HG03520 (cell line): ENCODE data around the gene RET.

Experiments used
- ATAC-seq: cut with Tn5 transposase; IDR thresholded peaks from one replicate; pipeline ENCODE4 v1.9.1; 2021; ENCODE audit warnings: mild to moderate bottlenecking, moderate library complexity; ENCODE audit not compliant: unreplicated experiment

Gene RET

DNA sequence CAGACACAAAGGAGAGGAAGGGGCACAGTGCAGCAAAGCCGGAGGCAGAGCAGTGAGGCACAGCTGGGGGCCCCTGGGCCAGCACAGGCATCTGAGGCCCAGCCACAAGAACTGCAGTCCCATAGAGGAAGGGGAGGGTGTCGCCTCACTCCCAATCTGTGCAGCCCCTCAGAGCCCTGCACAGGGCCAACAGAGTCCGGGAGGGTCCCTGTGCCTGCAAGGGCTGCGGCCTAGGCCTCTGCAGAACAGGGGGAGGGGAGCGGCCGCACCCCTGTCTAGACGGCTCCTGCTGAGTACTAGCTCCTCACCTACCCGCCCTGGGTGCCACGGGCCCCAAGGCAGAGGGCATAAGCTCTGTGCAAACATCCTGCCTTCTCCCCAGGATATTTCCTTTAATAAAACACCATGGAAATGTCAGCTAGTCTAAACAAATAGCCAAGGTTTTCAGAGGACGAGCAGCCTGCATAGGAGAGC, 32.4 kb upstream of the RET start:
- ATAC-seq: no peak

DNA sequence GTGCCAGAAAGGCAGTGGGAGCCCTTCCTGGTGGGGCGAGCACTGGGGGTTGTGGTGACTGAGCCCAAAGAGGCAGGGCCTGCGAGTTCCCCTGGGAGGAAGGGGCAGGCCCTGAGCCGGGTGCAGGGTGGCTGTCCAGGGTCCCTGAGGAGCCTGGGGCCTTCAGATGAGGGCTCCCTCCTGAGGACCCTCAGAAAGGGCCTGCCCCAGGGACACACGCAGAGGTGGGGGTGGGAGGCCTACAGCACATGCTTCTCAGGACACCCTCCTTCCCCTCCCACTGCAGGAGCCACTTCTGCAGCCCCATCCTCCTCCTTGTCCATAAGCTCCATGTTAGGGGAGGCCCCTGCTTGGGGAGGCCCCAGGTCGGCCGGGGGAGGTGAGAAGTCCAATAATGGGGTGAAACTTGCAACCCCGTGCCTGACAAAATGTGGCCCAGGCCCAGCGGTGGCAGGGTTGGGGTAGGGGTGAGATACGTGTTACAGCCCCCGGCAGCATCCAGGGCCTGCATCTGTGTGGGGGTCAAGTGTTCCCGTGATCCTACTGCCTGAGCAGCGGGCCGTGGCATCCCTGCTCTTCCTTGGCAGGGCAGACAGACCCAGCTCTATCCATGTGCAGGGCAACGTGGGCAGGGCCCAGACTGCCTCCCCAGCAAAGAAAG, 31.8 kb upstream of the RET start:
- no peak for ATAC-seq

DNA sequence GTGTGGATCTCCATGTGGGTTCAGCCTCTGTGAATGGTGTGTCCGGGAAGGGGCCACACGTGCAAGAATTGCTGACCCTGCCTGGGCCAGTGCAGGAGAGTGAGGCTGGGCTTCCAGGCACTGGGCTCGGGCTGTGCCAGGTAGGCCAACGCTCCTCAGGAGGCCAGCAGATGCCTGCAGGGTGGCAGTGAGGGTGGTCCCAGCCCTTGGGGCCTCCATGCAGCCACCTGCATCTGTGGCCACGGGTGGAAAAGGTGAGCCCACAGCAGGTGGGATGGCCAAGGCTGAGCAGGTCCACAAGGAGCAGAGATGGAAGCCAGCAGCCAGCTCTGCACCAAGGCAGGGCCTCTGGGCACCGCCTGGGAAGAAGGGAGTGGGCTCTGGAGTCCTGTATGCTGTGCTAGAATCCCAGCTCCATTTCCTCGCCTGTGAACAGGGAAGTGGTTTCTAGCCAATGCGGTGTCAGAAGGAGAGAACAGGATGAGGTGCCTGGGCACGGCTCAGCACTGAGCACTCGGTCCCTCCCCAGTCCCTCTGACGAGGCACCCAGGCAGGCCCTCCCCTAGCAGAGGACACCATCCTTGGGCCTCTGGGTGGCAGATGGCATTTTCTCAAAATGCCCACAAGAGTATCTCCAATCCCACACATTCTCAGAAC, 31.1 kb upstream of the RET start:
- ATAC-seq: no peak

DNA sequence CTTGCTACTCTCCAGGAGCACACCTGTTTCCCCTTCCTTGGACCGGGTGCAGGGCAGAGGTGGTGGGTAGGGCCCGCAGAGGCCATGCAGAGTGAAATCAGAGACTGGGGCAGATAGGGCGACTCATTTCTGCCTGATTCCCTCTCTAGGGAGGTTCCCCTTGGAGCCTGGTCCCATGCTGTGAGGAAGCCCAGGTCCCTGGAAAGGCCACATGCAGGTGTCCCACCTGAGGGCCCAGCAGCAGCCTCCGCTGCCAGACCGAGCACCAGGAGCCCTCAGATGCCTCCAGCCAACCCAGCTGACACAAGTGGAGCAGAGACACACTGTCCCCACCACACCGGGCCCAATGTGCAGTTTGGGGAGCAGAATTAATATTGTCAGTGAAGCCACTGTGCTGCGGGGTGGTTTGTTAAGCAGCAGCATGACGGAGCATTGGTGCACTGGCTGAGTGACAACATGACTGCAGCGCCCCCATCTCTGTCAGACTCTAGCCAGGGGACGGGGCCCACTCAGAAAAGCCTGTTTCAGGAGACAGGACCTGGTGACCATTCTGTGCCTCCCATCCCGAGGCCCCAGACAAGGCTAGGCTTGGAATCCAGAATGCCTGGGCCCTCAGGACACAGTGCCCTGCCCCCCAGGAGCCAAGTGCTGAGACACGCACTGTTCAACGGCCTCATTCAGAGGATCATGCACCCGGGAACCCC, 30.4 kb upstream of the RET start:
- ATAC-seq: no peak

DNA sequence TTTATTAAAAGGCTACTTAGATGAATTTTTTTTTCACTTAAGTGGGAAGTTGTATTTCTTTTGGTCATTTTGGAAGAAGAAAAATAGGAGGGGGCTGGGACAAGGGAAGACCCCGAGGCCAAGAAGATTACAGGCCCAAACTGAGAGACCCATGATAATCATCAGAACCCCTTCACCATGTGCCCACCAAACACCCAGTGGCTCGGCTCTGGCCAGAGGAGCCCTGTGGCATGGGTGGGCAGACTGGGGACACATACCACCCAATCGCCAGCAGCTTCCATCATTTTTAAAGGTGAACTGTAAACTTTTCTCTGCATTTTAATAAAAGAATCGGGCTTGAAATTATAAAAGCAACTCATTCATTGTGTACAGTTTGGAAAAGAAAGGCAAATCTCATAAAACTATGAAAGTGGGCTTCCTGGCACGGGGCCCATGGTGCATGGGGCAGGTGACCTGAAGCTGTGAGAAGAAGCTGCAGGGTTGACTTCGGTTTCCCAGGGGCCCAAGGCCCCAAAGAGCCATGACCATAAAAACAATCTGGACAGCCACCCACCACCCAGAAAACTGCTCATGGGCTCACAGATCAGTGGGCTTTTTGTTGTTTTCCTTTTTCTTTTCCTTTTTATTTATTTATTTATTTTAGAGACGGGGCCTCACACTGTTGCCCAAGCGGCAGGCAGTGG, 29.4 kb upstream of the RET start:
- ATAC-seq: no peak

DNA sequence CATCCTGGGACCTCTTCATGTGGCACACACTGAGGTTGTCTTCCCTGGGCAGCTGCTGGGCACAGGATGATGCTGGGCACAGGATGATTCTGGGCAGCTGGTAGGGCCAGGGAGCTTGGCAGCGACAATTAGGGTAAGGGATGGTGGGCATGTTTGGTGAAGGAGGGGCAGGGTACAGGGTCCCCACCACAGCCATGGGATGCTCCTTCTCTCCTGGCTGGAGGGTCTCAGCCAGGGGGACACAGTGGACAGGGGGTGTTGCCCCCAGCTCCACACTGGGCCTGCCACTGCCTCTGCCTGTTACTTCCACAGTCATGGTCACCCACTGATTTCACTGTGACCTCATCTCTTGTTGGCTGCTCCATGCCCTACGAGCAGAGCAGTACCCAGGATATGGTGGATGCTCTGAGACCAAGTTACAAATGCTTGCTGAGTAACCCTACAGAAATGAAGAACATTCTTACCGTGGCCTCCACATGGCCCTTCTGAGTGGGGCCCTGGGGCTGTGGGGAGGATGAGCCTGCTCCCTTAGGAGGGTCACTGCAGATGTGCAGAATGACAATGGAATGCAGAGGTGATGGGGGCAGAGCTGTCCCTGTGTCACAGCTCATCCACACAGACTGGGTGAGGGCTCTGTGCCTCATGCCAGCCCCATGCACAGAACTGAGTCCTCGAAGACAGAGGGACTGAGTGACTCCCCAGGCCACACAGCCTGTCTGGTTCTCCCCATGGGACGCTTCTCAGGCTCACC, 28.4 kb upstream of the RET start:
- ATAC-seq: no peak

DNA sequence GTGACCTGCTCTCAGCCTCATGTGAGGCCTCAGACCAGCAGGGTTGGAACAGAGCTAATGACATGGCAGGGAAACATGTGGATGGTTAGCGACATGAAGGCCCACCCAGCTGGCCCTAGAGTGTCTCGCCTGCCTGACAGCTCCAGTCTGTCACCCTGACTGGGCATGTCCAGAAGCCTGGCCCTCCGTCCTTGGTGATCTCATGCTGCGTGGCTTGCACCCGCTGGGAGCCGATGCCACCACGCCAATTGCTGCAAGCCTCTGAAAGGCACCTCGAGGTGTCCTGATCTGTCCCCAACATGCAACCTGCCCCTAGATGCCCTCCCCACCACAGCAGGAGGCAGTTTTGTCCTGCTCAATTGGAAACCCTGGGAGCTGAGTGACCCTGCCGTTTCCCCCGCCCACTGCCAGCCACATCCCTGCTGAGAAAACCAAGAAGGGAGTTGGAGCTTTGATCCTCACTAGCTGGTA, 27.8 kb upstream of the RET start:
- ATAC-seq: no peak

DNA sequence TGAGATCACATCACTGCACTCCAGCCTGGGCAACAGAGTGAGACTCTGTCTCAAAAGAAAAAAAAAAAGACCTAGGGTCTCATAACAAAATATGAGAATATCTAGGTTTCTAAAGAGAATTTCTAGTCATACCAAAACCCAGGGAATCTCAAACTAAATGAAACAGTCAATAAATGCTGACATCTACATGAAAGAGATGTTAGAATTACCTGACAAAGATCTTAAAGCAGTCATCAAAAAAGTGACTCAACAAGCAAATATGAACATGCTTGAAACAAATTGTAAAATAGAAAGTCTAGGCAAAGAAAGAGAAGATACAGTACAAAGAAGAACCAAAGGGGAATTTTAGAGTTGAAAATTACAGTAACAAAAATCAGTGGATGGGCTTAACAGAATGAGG, 26.9 kb upstream of the RET start:
- no peak for ATAC-seq

DNA sequence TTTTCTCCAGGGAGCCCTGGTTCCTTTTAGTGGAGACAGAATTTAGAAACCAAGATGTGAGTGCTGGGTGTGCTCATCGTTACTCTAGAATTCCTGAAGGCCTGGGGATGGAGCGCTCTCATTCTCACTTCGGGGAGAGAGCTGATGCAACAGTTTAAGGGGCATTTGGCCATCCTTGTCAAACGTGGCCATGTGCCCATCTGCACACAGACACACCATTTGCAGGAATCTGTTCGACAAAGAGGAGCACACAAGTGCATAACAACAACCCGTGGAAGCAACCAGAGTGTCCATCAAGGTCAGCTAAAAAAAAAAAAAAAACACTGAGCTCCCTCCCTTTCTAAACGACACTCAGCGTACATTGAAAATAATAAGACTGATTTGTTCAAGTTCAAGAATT, 23.0 kb upstream of the RET start:
- ATAC-seq: no peak

DNA sequence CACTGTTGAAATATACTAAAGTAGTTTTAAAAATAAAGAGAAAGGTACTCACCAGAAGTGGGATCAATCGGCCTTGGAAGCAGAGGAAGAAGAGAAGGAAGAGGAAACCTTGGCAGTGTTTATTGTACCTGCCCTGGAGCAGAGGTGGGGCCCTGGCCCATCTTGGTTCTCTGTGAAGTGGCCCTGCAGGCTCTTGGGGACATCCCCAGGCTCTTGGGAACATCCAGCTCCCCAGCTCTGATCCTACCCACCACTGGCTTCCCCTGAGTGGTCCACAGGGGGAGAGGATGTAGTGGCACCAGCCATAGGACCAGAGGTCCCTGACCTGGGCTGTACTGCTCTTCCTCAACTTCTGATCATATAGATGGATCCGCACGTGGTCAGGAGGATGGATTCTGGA, 22.3 kb upstream of the RET start:
- ATAC-seq: no peak

DNA sequence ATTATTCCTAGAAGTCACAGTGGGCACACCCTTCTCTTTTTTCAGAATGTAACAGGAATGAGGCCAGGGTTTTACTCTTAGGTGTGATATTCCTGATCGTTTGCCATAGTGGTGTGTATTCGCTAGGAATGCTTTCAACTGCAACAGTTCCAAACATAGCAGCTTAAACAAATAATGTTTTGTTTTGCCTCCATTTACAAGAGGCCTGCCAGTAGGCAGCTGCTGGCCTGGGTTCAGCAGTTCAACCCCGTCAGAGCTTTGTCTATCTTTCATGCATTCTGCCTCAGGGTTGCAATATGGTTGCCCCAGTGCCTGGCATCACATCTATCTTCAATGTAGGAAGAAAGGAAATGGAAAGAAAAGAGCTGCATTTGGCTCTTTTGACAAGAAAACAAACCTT, 21.7 kb upstream of the RET start:
- ATAC-seq: no peak

DNA sequence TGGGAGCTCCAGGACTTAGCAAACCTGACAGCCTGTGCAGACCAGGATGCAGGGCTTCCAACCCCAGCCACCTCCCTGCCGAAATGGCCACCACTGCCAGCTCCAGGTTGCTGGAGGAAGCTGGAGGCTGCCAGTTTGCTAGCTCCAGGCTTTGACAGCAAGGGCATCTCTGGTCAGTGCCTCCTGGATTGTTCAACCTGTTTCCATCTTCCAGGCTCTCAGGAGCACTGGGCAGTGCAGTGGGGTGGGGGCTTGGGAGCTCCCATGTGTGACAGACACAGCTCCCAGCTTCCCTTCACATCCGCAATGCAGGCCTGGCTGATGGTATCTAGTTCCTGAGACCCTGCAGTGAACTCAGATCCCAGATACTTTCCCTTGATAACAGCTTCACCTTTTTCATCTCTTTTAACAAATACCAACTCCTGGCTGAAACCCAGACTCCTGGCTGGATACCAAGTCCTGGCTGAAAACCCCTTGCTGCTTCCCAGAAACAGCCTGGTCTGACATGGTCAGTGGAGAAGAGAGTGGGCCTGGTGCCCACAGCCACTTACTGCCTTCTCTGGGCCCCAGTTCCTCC, 20.8 kb upstream of the RET start:
- ATAC-seq: no peak

DNA sequence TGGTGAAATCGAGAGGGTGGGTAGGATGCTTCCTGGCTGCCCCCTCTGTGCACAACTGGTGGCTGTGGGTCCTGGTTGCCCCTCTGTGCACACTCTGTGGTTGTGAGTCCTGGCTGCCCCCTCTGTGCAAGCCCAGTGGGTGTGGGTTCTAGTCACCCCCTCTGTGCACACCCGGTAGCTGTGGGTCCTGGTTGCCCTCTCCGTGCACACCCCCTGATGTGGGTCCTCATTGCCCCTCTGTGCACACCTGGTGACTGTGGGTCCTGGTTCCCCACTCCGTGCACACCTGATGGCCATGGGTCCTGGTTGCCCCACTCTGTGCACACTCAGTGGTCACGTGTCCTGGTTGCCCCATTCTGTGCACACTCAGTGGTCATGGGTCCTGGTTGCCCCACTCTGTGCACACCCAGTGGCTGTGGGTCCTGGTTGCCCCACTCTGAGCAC, 20.3 kb upstream of the RET start:
- ATAC-seq: no peak

DNA sequence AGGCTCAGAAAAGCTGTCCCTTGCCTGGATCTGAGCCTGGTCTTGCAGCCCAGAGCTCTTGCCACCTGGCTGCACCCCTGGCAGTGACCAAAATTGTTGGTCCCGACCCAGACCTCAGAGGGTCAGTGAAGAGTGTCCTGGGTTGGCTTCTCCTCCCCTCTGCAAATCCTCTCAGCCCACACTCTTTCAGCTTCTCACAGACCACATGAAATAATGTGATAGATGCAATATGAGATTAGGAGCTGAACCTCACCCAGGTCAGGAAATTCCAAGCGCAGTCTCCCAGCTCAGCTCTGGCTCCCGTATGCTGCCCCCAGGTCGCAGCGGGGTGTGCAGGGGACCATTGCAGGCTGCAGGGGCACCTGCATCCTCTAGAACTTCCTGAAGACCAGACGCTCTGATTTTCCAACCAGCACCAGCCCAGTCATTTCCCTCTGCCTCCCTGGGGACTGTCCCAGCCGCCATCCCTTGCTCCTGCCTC, 19.6 kb upstream of the RET start:
- ATAC-seq: no peak

DNA sequence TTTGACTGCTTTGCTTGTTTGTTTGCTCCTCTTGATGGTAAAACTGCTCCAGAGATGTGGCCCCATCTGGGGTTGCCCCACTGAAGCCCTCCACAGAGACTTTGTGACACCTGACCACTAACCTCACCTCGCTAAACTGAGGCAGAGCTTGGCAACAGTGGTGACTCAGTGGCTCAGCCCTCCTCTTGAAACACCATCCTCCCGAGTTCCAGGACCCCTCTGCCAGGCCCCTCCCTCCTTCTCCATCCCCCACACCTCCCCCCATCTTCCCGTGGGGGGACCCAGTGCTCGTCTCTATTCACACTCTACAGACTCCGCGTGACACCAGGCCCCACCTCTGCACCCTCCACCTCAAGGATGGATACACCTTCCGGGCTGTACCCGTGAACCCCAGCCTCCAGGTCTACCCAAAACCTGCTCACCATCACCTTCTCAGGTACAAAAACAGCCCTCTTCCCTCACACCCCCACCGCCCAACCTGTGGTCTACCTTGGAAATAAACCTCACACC, 19.0 kb upstream of the RET start:
- ATAC-seq: no peak

DNA sequence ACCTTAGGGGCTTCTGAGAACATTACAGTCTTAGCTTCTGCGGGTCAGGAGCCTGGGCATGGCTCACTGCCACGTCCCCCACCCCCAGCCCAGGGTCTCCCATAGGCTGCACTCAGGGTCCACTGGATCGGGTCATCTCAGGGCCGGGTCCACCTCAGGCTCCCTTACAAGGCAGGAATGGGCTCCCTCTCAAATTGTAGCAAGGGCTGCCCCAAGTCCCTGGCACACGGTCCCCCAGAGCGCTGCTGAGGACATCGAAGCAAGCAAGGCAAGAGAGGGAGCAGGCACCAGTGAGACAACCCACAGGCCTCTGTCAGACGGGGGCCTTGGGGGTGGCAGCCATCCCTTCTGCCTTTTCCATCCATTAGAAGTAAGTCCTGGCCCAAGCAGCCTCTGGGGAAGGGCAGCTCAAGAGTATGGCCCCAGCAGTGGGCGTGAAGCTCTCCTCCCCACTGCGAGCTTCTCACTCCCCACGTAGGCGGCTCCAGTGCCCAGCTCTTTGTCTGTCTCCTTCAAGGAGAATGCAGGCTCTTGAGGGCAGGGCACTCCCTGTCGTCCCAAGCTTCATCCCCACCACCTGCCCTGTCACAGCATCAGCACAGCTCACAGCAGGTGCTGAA, 18.0 kb upstream of the RET start:
- no peak for ATAC-seq

DNA sequence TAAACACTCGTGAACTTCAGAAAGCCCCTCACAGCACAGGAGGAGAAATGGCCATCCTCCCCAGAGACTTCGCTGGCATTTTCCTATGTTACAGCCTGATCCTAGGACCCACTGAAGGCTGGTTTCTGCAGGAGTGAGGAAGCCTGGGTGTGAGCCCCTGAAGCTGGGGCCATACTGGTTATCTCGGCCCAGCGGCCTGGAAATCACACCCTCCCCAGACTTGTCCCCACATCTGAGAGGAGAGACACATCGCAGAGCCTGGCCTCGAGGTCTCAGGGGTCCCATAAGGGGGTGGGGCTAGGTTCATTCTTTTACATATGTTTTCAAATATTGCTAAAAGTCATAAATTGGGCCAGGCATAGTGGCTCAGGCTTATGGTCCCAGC, 17.5 kb upstream of the RET start:
- no peak for ATAC-seq

DNA sequence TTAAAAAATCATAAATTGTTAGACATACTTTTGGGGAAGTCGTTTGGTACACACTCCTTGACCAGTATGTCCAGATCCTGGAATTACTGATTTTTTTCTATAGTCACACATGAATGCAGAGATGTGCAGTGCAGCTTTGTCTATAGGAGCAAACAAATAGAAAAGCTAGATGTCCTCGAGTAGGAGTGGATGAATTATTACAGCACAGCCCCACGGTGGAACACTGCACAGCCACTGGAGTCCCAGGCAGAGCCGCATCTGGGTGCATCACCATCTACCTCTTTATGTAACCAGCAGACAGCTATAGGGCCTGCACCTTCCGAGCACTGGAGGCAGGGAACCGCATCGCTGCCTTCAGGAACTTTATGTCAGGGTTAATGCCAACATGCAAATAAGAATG, 17.0 kb upstream of the RET start:
- ATAC-seq: no peak

DNA sequence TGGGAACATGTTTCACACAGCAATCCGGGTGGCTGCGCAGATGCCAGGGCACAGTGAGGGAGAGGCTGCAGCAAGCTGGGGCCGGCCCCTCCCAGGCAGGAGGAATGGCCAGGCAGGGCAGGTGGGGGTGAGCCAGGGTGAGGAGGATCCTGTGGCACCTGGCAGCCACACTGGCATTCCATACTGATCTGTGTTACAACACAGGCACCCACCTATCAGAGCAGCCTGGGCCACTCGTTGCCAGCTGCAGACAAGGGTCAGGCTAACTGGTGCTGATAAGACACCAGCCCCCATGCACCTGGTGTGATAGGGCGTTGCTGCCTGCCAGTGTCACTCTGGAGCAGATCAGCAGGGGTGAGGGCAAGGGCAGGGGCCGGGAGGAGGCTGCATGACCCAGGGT, 16.6 kb upstream of the RET start:
- no peak for ATAC-seq

DNA sequence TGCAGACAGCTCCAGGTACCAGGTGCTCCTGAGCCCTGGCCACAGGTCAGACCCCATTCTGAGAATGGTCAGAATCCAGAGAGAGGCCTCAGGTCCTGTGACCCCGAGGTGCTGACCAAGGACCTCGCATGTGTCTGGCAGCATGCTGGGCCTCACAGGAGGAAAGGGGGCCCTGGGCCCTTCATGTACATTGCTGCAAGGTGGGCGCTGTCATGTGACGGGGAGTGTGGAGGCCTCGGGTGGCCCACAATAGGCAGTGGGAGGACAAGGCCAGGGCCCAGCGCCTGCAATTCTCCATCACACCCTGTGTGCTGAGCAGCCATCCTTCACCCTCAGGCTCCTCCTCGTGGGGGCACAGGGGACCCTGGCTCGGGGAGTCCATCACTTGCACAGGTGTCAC, 15.5 kb upstream of the RET start:
- no peak for ATAC-seq
